GM12878 (cell line): ENCODE data around the gene TXN2. TPM values are rescaled to one million over a fixed set of nuclear protein-coding genes. Genes with fewer than 3 reads are reported as not detected.

Experiments used
- BMI1 ChIP-seq: fragments of 450-650 bp; IDR thresholded peaks from 2 replicates; pipeline ENCODE4 v1.6.1; 2016; ENCODE audit warnings: mild to moderate bottlenecking, moderate library complexity, borderline replicate concordance
- DPF2 ChIP-seq: fragments of 450-650 bp; IDR thresholded peaks from 2 replicates; pipeline ENCODE4 v1.6.1; 2017; ENCODE audit warnings: mild to moderate bottlenecking
- EED ChIP-seq: sonication (generic); IDR thresholded peaks from 2 replicates; pipeline ENCODE4 v1.6.1; 2016; ENCODE audit warnings: antibody characterized with exemption, low read depth
- EGR1 ChIP-seq, 2 experiments: IDR thresholded peaks; 1 replicate in 1 of 2; 2 replicates in 1 of 2; pipeline ENCODE4 v1.6.1; 2011 to 2012; ENCODE audit warnings: low read depth in 2 of 2, low read length in 2 of 2, borderline replicate concordance in 1 of 2, mild to moderate bottlenecking in 1 of 2, moderate library complexity in 1 of 2
- FOS ChIP-seq: IDR thresholded peaks from 3 replicates; pipeline ENCODE4 v1.6.1; 2011; ENCODE audit warnings: borderline replicate concordance; ENCODE audit not compliant: insufficient read length; ENCODE audit errors: extremely low read depth
- GATAD2B ChIP-seq: fragments of 450-650 bp; conservative IDR thresholded peaks from 2 replicates; pipeline ENCODE4 v1.6.1; 2017; ENCODE audit warnings: low read depth, mild to moderate bottlenecking, moderate library complexity
- HDAC6 ChIP-seq: fragments of 200-600 bp; sonication (generic); IDR thresholded peaks from one replicate; pipeline ENCODE4 v1.8.0; 2017; ENCODE audit warnings: antibody characterized with exemption; ENCODE audit not compliant: unreplicated experiment
- KDM1A ChIP-seq: fragments of 200-600 bp; sonication (generic); IDR thresholded peaks from 2 replicates; pipeline ENCODE4 v1.6.1; 2016; ENCODE audit warnings: borderline replicate concordance
- KLF5 ChIP-seq: fragments of 450-650 bp; IDR thresholded peaks from 2 replicates; pipeline ENCODE4 v1.6.1; 2014; ENCODE audit warnings: mild to moderate bottlenecking; ENCODE audit not compliant: partially characterized antibody
- MEF2B ChIP-seq: fragments of 450-650 bp; IDR thresholded peaks from 2 replicates; pipeline ENCODE4 v1.6.1; 2018; ENCODE audit warnings: mild to moderate bottlenecking, moderate library complexity; ENCODE audit not compliant: partially characterized antibody, poor library complexity, severe bottlenecking
- RAD51 ChIP-seq: fragments of 450-650 bp; IDR thresholded peaks from 2 replicates; pipeline ENCODE4 v1.6.1; 2016; ENCODE audit warnings: moderate library complexity, mild to moderate bottlenecking, inconsistent platforms
- RCOR1 ChIP-seq: conservative IDR thresholded peaks from 2 replicates; pipeline ENCODE4 v1.6.1; 2012; ENCODE audit warnings: low read depth, low read length, improper control_type of control experiment
- STAT1 ChIP-seq: fragments of 450-650 bp; conservative IDR thresholded peaks from 2 replicates; pipeline ENCODE4 v1.6.1; 2014; ENCODE audit warnings: antibody characterized with exemption, mild to moderate bottlenecking
- TAF1 ChIP-seq: IDR thresholded peaks from 2 replicates; pipeline ENCODE4 v1.6.1; 2011; ENCODE audit warnings: mild to moderate bottlenecking, low read depth, low read length, borderline replicate concordance
- TBL1XR1 ChIP-seq: IDR thresholded peaks from 2 replicates; pipeline ENCODE4 v1.6.1; 2012; ENCODE audit warnings: low read depth, low read length, improper control_type of control experiment
- WRNIP1 ChIP-seq: IDR thresholded peaks from 2 replicates; pipeline ENCODE4 v1.6.1; 2011; ENCODE audit warnings: low read depth, low read length, improper control_type of control experiment, borderline replicate concordance
- ZBED1 ChIP-seq: IDR thresholded peaks from 2 replicates; pipeline ENCODE4 v1.6.1; 2016; ENCODE audit warnings: borderline replicate concordance
- ZNF622 ChIP-seq: fragments of 450-650 bp; IDR thresholded peaks from 2 replicates; pipeline ENCODE4 v1.6.1; 2017; ENCODE audit warnings: mild to moderate bottlenecking, inconsistent platforms
- polyA plus RNA-seq, 11 experiments: library from polyadenylated mRNA; depleted of rRNA in 4 of 11; unstranded in 6 of 11; stranded (reverse) in 5 of 11; fragments of >200 nt; fragmentation: Nextera tagmentation in 4 of 11; fragmentation: Illumina TruSeq in 1 of 11; extraction: Ambion mirVana in 4 of 11; extraction: Trizol in 1 of 11; gene quantifications; 1 replicate in 1 of 11; 2 replicates in 10 of 11; pipeline versions ENCODE4 v1.2.1 to v1.2.3, GENCODE V29; 2011 to 2016; ENCODE audit warnings: inconsistent platforms in 2 of 11, missing spikeins in 2 of 11, low read depth in 1 of 11
- total RNA-seq, 4 experiments: library from RNA; depleted of rRNA in 3 of 4; stranded (reverse); fragments of >200 nt in 3 of 4; fragmentation: Illumina TruSeq in 1 of 4; extraction: Trizol in 1 of 4; gene quantifications; 2 replicates each; pipeline versions ENCODE4 v1.2.1 to v1.2.3, GENCODE V29; 2013 to 2021
- TF ChIP-seq, protein P1 (sequence below): fragments of 450-650 bp; formaldehyde crosslinking; IDR thresholded peaks from 2 replicates; pipeline ENCODE4 v1.4.0; 2022; ENCODE audit warnings: mild to moderate bottlenecking, moderate library complexity
- TF ChIP-seq, protein P2 (sequence below): fragments of 450-650 bp; formaldehyde crosslinking; IDR thresholded peaks from 2 replicates; pipeline ENCODE4 v1.4.0; 2020; ENCODE audit warnings: mild to moderate bottlenecking, moderate library complexity
- TF ChIP-seq, protein P3 (sequence below): fragments of 450-650 bp; IDR thresholded peaks from 2 replicates; pipeline ENCODE4 v1.6.1; 2016; ENCODE audit warnings: mild to moderate bottlenecking
- TF ChIP-seq, protein P4 (sequence below): IDR thresholded peaks from 2 replicates; pipeline ENCODE4 v1.6.1; 2012; ENCODE audit warnings: low read length, inconsistent platforms

TXN2 gene
- total and polyA plus RNA-seq, 10 of the 15 experiments (the other 5 are each of a cell fraction or from before 2014, with no cell fraction given): 70.2 to 350 (median 183) TPM

DNA sequence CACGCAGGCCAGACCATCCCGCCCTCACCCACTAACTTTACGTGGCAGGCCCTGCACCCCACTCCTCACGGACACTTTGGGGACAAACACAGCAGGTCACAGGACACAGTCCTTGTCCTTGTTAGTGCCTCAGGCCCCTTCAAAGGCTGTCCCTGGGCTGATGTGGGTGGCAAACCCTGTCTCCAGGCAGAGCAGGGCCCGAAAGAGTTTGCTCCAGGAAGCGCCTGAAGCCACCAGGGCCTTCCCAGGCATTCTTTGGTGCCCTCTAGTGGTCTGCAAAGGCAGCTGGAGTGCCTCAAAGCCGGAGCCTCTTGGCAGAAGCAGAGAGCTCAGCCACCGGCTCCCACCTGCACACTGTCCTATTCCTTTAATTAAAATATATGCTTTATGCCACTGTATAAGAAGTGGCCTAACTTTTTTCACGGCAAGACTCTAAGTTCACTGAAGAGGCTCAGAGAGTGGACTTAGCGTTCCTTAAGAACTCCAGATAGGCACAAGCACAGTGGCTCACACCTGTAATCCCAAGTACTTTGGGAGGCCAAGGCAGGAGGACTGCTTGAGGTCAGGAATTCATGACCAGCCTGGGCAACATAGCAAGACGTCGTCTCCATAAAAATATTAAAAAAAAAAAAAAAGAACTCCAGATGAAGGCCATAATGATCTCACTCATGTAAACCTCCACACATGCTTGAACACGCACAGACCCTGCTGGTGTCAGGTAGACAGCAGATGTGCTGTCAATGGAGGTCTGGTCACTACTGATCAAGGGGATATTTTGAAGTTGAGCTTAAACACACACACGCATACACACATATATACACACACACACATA is 11.1 kb downstream of the TXN2 start (continued):
- TF ChIP-seq, protein P1, sequence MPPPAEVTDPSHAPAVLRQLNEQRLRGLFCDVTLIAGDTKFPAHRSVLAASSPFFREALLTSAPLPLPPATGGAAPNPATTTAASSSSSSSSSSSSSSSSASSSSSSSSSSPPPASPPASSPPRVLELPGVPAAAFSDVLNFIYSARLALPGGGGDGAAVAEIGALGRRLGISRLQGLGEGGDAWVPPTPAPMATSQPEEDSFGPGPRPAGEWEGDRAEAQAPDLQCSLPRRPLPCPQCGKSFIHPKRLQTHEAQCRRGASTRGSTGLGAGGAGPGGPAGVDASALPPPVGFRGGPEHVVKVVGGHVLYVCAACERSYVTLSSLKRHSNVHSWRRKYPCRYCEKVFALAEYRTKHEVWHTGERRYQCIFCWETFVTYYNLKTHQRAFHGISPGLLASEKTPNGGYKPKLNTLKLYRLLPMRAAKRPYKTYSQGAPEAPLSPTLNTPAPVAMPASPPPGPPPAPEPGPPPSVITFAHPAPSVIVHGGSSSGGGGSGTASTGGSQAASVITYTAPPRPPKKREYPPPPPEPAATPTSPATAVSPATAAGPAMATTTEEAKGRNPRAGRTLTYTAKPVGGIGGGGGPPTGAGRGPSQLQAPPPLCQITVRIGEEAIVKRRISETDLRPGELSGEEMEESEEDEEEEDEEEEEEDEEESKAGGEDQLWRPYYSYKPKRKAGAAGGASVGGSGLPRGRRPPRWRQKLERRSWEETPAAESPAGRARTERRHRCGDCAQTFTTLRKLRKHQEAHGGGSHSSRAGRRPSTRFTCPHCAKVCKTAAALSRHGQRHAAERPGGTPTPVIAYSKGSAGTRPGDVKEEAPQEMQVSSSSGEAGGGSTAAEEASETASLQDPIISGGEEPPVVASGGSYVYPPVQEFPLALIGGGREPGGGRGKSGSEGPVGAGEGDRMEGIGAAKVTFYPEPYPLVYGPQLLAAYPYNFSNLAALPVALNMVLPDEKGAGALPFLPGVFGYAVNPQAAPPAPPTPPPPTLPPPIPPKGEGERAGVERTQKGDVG: no peak
- TF ChIP-seq EED (no peak), KDM1A (no peak), EGR1 (IDR thresholded peaks at IDR 0.05; ENCODE audit: borderline replicate concordance in 1 of 2, low read depth in 2 of 2, low read length in 2 of 2) (no peak), BMI1 (no peak), MEF2B (no peak), STAT1 (no peak), RCOR1 (no peak), ZBED1 (no peak), RAD51 (no peak), WRNIP1 (no peak), HDAC6 (no peak), GATAD2B (0 out of 2 replicates have a peak, but pooled peaks have one; percentile 41), ZNF622 (no peak), TBL1XR1 (no peak), KLF5 (peak; percentile 42), FOS (no peak), TAF1 (no peak), DPF2 (no peak)
- TF ChIP-seq, protein P2, sequence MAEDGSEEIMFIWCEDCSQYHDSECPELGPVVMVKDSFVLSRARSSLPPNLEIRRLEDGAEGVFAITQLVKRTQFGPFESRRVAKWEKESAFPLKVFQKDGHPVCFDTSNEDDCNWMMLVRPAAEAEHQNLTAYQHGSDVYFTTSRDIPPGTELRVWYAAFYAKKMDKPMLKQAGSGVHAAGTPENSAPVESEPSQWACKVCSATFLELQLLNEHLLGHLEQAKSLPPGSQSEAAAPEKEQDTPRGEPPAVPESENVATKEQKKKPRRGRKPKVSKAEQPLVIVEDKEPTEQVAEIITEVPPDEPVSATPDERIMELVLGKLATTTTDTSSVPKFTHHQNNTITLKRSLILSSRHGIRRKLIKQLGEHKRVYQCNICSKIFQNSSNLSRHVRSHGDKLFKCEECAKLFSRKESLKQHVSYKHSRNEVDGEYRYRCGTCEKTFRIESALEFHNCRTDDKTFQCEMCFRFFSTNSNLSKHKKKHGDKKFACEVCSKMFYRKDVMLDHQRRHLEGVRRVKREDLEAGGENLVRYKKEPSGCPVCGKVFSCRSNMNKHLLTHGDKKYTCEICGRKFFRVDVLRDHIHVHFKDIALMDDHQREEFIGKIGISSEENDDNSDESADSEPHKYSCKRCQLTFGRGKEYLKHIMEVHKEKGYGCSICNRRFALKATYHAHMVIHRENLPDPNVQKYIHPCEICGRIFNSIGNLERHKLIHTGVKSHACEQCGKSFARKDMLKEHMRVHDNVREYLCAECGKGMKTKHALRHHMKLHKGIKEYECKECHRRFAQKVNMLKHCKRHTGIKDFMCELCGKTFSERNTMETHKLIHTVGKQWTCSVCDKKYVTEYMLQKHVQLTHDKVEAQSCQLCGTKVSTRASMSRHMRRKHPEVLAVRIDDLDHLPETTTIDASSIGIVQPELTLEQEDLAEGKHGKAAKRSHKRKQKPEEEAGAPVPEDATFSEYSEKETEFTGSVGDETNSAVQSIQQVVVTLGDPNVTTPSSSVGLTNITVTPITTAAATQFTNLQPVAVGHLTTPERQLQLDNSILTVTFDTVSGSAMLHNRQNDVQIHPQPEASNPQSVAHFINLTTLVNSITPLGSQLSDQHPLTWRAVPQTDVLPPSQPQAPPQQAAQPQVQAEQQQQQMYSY (CRISPR knock-in tag): no peak
- TF ChIP-seq, protein P3, sequence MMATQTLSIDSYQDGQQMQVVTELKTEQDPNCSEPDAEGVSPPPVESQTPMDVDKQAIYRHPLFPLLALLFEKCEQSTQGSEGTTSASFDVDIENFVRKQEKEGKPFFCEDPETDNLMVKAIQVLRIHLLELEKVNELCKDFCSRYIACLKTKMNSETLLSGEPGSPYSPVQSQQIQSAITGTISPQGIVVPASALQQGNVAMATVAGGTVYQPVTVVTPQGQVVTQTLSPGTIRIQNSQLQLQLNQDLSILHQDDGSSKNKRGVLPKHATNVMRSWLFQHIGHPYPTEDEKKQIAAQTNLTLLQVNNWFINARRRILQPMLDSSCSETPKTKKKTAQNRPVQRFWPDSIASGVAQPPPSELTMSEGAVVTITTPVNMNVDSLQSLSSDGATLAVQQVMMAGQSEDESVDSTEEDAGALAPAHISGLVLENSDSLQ: no peak
- TF ChIP-seq, protein P4, sequence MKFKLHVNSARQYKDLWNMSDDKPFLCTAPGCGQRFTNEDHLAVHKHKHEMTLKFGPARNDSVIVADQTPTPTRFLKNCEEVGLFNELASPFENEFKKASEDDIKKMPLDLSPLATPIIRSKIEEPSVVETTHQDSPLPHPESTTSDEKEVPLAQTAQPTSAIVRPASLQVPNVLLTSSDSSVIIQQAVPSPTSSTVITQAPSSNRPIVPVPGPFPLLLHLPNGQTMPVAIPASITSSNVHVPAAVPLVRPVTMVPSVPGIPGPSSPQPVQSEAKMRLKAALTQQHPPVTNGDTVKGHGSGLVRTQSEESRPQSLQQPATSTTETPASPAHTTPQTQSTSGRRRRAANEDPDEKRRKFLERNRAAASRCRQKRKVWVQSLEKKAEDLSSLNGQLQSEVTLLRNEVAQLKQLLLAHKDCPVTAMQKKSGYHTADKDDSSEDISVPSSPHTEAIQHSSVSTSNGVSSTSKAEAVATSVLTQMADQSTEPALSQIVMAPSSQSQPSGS: no peak
